Measurements from ENCODE around the gene LENEP.

DNA sequence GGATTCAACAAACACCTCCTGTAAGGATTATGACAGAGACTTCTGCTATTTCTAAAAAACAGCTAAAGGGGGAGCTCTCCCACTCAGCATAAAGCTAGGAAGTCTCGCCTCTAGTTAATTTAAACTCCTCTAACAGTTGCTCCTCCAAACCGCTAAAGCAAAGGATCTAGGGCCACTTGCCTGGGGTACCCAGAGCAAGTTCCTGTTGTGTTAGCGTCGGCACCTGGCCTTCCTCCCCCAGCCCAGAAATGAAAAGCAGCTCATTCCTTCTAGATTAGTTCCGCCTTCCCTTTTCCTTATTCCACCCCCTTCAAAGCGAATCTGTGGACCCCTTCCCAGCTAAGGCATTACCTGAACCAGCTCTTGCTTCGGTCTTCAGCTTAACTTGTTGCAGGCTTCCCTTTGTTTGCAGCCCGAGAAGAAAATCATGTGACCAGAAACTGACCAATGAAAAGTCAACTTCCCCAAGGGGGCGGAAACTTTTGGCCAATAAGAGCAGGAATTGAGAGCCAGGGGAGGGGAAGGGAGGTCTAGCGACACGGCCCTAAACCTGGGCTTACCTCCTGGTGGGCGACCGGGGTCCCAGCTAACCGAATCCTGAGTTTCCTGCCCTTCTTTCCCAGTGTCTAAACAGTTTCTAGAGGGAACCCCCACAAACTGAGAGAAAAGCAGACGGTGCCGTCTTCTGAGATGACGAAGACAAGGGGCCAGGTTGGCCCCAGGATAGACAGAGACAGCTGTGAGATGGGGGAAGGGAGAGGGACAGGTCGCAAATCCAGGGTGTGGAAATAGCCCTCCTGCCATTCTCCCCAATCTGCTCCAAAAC is 37.5 kb upstream of the LENEP start, which contains the start of gene PBXIP1:
- TF ChIP-seq EZH2 (IDR thresholded peaks at IDR 0.05; ENCODE audit: insufficient read depth, poor library complexity, severe bottlenecking) (no peak), EZH2phosphoT487 (IDR thresholded peaks at IDR 0.05; ENCODE audit: insufficient read depth, low read depth) (no peak)

Data from GM23248 (cell line).